Measurements from ENCODE around the gene C3orf33.
"Not testable (repeated sequence)": the region's sequence is repeated elsewhere in the genome, so short reads cannot be mapped to it uniquely, and the experiment has no call there.

GRCh38 chr3:155813224-155813623 lies 7.1 kb upstream of the C3orf33 start:
- TF ChIP-seq POLR2AphosphoS5 (IDR thresholded peaks at IDR 0.05; ENCODE audit: low read depth); CTCF (IDR thresholded peaks at IDR 0.05; ENCODE audit: insufficient read depth, low read length); REST (IDR thresholded peaks at IDR 0.05; ENCODE audit: insufficient replicate concordance, low read depth); GABPA (IDR thresholded peaks at IDR 0.05; ENCODE audit: low read depth): not testable (repeated sequence)

All from HL-60 (cell line).